Ecto neural progenitor cell (in vitro differentiated cells): ENCODE results near the gene TMEM147.
"Not testable (repeated sequence)": the region's sequence is repeated elsewhere in the genome, so short reads cannot be mapped to it uniquely, and the experiment has no call there.

Experiments
- DNase-seq: peaks from one replicate; pipeline ENCODE4 v3.0.0-alpha.2; 2018; ENCODE audit warnings: low spot score

Gene TMEM147

GRCh38 chr19:35563207-35563829 is 17.9 kb downstream of the TMEM147 start, which contains the start of gene ATP4A:
TSS of gene ATP4A (minus strand) at chr19:35563658. CDS start at chr19:35563629, 29 bp downstream.
- DNase-seq = no peak

DNA sequence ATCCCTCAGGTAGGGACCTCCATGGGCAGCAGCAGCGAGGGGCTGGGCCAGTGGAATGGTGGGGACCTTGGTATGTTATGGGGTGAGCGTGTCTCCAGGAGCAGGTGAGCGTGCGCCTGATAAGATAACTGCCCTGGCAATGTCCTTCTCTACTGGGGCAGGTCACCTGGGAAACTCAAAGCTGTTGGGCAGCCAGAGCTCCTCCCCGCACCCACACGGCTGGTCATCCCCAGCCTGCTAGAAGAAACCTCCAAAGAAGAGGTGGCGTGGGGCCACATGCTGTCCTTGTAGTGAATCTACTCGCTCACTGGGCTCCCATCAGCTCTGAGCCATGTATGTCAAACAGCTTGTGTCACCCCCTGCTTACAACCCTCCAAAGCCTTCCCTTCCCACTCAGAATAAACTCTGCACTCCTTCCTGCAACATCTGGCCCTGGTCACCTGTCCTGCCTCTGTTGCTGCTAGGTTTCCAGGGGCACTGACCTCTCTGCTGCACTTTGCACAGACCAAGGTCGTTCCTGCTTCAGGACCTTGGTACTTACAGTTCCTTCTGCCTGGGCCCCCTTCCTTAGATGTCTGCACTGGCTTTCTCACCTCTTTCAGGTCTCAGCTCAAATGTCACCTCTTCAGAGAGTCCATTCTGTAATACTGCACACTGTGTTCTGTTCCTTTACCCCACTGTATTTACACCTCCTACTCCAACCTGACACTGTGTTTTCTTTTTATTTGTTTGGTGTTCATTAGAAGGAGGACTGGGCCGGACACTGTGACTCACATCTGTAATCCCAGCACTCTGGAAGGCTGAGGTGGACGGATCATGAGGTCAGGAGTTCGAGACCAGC is 19.8 kb downstream of the TMEM147 start:
- no peak for DNase-seq

- no peak for DNase-seq
Observed at GRCh38 chr19:35566738-35567137, 21.3 kb downstream of the TMEM147 start.

GRCh38 chr19:35569281-35569781 is 23.9 kb downstream of the TMEM147 start:
- no peak for DNase-seq

DNA sequence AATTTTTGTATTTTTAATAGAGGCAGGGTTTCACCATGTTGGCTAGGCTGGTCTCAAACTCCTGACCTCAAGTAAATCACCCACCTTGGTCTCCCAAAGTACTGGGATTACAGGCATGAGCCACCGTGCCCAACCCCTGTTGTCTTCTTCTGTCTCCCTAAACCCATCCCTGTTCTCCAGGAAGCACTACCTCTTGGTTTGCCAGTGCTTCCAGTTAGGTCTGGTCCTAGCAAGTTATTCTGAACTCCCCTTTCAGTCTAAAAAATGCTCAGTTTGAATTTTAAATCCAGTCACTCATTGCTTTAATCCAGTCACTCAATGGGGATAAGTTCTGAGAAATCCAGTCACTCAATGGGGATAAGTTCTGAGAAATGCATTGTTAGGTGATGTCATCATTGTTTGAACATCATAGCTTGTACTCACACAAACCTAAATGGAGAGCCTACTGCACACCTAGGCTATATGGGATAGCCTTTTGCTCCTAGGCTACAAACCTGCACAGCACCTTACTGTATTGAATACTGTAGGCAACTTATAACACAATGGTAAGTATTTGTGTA is 26.1 kb downstream of the TMEM147 start:
- DNase-seq = no peak

DNA sequence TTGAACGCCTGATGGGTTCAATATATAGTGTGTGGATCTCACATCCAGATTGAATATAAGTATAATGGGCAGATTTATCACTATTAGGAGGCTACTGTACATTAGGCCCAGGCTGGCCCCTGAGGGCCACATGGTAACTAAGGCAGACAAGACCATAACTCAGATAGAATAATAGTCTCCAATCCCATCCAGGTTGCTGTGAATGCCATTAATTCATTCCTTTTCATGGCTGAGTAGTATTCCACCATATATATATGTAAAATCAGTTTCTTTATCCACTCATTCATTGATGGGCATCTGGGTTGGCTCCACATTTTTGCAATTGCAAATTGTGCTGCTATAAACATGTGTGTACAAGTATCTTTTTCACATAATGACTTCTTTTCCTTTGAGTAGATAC is 32.5 kb downstream of the TMEM147 start:
- no peak for DNase-seq

DNA sequence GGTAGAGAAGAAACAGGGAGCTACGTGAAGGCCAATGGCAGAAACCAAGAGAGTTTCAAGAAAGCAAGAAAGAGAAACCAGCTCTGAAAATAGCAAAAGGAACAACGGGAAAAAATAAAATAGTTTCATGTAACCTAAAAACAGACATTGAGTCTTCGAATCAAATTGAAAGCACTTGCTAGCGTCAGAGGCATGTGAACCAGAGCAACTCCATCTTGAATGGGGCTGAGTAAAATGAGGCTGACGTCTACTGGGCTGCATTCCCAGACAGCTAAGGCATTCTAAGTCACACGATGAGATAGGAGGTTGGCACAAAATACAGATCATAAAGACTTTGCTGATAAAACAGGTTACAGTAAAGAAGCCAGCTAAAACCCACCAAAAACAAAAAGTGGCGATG is 33.3 kb downstream of the TMEM147 start:
- DNase-seq = no peak

DNA sequence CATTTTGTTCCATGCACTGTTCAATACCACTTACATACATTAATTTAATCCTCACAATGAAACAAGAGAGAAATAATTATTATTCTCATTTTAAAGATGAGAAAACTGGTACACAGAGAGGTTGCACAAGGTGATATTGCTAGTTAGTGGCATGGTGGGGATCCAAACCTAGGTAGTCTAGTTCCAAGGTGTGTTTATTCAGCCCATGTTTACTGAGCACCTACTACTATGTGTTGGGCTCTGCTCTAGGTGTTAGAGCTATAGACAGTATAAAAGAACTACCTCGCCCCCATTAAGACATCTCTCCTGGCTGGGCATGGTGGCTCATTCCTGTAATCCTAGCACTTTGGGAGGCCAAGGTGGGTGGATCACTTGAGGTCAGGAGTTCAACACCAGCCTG is 37.3 kb downstream of the TMEM147 start:
- DNase-seq = no peak

GRCh38 chr19:35585848-35586247 is 40.4 kb downstream of the TMEM147 start, which contains the start of gene PMIS2:
TSS of gene PMIS2 (plus strand) at chr19:35586173. CDS start at chr19:35586260, 87 bp downstream.
- no peak for DNase-seq

DNA sequence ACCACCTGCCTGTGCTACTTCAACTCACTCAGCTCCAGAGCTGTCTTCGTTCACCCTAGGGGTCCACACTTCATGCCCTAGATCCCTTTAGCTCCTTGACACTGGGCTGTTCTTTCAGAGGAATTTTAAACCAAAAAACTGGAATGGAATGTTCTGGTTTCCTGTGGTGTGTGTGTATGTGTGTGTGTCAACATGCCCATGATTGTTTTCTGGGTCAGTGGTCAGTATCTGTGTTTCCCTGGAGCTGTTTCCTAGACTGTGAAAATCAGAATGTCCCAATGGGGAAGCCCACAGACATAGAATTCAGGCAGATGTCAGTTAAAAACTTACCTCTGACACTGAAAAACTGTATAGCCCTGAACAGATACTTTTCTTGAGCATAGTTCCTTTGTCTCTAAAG is 41.9 kb downstream of the TMEM147 start:
- no peak for DNase-seq

GRCh38 chr19:35590875-35591274 is 45.4 kb downstream of the TMEM147 start:
- no peak for DNase-seq

DNA sequence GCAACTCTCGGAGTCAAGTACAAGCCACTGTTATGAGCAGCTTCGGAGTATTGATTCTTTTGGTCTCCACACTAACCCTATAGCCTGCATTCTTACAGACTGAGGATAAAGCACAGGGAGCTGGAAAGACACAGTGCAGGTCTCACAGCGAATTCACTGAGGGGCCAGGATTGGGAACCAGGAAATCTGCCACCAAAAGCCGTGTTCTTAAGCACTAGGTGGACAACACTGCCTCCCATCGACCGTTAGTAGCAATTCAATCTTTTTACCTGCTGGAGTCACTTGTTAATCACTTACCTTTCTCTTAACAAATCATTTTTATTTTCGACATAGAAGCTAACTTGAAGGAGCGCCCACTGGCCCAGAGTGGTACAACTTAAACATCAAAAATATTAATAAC is 46.8 kb downstream of the TMEM147 start:
- DNase-seq = no peak

DNA sequence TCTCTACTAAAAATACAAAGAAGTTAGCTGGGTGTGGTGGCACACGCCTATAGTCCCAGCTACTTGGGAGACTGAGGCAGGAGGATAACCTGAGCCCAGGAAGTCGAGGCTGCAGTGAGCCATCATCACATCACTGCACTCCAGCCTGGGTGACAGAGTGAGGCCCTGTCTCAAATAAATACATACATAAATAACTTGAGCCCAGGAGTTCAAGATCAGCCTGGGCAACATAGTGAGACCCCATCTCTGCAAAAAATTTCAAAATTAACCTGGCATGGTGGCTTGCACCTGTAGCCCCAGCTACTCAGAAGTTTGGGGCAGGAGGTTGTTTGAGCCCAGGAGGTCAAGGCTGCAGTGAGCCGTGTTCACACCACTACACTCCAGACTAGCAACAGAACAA is 49.6 kb downstream of the TMEM147 start:
- not testable (repeated sequence) for DNase-seq

DNA sequence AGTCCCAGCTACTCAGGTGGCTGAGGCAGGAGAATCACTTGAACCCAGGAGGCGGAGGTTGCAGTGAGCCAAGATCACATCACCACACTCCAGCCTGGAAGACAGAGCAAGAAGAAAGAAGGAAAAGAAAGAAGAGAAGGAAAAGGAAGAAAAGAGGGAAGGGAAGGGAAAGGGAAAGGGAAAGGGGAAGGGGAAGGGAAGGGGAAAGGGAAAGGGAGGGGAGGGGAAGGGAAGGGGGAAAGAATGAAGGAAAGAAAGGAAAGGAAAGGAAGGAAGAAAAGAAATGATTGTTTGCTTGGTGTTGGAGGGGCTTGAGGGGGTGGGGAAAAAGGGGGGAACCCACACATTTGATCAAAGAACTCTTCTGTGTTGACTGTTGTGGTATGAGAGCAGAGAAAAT is 50.5 kb downstream of the TMEM147 start:
- DNase-seq = no peak

- DNase-seq = no peak
Observed at GRCh38 chr19:35596366-35596999, 51.1 kb downstream of the TMEM147 start.
